Measurements from ENCODE around the gene C11orf97. TPM values are rescaled to one million over a fixed set of nuclear protein-coding genes. Genes with fewer than 3 reads are reported as not detected.

C11orf97 gene
- total RNA-seq, 1 experiment from 2014 or later = not detected

- H3K4me3 ChIP-seq (ENCODE audit: insufficient read depth, low read depth, low read length) = no peak overlapping the region
- peaks cover 11% of the 10 kb centered on the region for H3K27me3 ChIP-seq (ENCODE audit: control insufficient read depth, insufficient read depth, low read length)
- DNase-seq = no peak
- H3K36me3 ChIP-seq (replicated peaks; ENCODE audit: control insufficient read depth, insufficient read depth, low read length) = no peaks in the 10 kb centered on the region
These were observed 830 bp downstream of the C11orf97 start for GRCh38 chr11:94513091-94513490.

DNA sequence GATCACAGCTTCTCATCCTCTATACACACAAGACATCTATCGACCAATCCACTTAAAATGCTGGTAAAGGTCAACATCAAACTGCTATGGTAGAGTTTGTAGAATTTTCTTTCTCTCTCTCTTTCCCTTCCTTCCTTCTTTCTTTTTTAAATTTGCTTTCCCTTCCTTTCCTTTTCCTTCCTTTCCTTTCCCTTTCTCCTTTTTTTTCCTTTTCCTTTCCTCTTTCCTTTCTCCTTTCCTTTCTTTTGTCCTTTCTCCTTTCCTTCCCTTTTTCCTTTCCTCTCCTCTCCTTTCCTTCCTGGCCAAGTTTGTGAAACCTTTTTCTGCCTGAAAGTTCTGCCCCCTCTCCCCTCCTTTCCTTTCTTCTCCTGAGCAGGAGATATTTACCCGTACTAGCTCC is 3.1 kb downstream of the C11orf97 start:
- no peaks in the 10 kb centered on the region for H3K36me3 ChIP-seq (replicated peaks; ENCODE audit: control insufficient read depth, insufficient read depth, low read length)
- no peak overlapping the region for H3K4me3 ChIP-seq (ENCODE audit: insufficient read depth, low read depth, low read length)
- H3K27me3 ChIP-seq (ENCODE audit: control insufficient read depth, insufficient read depth, low read length) = peaks cover 11% of the 10 kb centered on the region
- no peak for DNase-seq

DNA sequence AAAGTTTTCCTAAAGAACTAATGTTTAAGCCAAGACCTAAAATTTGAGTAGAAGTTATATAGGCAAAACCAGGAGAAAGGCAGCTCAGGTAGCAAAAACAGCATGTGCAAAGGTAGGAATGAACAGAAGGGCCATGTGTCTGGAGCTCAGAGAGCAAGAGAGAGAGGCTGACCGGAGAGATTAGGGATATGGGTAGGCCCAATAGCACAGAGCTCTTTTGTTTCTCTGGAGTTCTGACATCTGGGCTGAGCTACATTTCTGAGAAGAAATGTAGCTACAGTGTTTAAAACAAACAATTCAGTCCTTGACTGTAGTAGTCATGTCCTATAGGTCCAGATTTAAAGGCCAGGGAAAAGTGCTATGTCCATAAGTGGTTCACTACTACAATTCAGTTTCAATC is 4.5 kb downstream of the C11orf97 start:
- Histone ChIP-seq H3K36me3 (replicated peaks; ENCODE audit: control insufficient read depth, insufficient read depth, low read length) (no peaks in the 10 kb centered on the region), H3K4me3 (ENCODE audit: insufficient read depth, low read depth, low read length) (no peak overlapping the region), H3K27me3 (ENCODE audit: control insufficient read depth, insufficient read depth, low read length) (peaks cover 11% of the 10 kb centered on the region)
- no peak for DNase-seq

DNA sequence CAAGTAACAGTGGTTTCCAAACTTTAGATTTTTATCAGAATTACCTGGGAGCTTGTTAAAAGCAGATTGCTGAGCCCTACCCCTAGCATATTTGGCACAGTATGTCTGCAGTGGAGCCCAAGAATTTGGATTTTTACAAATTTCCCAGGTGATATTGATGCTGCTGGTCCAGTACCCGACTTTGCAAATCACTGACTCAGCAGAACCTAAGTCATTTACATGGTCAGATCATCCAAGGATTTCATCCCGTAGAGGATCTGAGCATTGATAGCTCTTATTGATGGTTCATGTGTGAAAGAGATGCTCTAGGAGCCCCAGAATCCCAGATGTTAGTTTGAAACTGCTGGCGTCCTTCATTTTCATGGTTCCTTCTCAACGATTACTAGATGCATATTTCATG is 6.0 kb downstream of the C11orf97 start:
- Histone ChIP-seq H3K27me3 (ENCODE audit: control insufficient read depth, insufficient read depth, low read length) (peaks cover 2% of the 10 kb centered on the region), H3K36me3 (replicated peaks; ENCODE audit: control insufficient read depth, insufficient read depth, low read length) (no peaks in the 10 kb centered on the region), H3K4me3 (ENCODE audit: insufficient read depth, low read depth, low read length) (no peak overlapping the region)
- no peak for DNase-seq

DNA sequence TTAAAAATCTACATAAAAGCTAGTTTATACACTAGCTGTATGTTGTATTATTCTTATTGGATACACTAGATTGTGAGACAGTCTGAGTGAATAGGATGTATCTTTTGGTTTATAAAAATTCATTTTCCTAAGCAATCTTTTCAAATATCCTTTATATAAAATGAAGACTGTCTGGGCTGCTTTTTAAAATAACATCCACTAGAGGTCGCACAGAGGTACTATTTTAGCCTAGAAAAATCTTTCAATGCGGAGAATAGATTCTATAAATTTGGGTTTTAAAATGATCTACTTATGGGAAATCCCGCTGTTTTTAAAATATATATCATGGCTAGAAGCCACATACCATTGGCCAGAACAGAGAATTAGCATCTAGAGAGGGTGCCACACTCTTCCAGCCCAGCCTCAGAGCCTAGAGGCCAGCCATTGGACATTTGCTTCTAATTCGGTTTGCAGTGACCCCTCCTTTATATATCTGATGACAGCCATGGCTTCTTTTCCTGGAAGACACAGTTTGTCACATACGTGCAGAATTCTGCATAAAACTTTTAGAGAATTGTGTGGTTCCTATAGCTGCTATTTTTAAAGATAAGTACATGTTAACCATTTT is 7.3 kb downstream of the C11orf97 start:
- no peaks in the 10 kb centered on the region for H3K27me3 ChIP-seq (ENCODE audit: control insufficient read depth, insufficient read depth, low read length)
- no peak for DNase-seq
- no peaks in the 10 kb centered on the region for H3K36me3 ChIP-seq (replicated peaks; ENCODE audit: control insufficient read depth, insufficient read depth, low read length)
- H3K4me3 ChIP-seq (ENCODE audit: insufficient read depth, low read depth, low read length) = no peak overlapping the region

GRCh38 chr11:94521684-94522083 is 9.4 kb downstream of the C11orf97 start:
- DNase-seq = peak; percentile 32
- Histone ChIP-seq H3K27me3 (ENCODE audit: control insufficient read depth, insufficient read depth, low read length) (no peaks in the 10 kb centered on the region; the same call in 1 of the 2 replicates), H3K4me3 (ENCODE audit: insufficient read depth, low read depth, low read length) (no peak overlapping the region), H3K36me3 (replicated peaks; ENCODE audit: control insufficient read depth, insufficient read depth, low read length) (no peaks in the 10 kb centered on the region)

GRCh38 chr11:94524341-94524740 is 12.1 kb downstream of the C11orf97 start:
- Histone ChIP-seq H3K4me3 (ENCODE audit: insufficient read depth, low read depth, low read length) (no peak overlapping the region), H3K27me3 (ENCODE audit: control insufficient read depth, insufficient read depth, low read length) (no peaks in the 10 kb centered on the region; the same call in 1 of the 2 replicates), H3K36me3 (replicated peaks; ENCODE audit: control insufficient read depth, insufficient read depth, low read length) (no peaks in the 10 kb centered on the region)
- no peak for DNase-seq

DNA sequence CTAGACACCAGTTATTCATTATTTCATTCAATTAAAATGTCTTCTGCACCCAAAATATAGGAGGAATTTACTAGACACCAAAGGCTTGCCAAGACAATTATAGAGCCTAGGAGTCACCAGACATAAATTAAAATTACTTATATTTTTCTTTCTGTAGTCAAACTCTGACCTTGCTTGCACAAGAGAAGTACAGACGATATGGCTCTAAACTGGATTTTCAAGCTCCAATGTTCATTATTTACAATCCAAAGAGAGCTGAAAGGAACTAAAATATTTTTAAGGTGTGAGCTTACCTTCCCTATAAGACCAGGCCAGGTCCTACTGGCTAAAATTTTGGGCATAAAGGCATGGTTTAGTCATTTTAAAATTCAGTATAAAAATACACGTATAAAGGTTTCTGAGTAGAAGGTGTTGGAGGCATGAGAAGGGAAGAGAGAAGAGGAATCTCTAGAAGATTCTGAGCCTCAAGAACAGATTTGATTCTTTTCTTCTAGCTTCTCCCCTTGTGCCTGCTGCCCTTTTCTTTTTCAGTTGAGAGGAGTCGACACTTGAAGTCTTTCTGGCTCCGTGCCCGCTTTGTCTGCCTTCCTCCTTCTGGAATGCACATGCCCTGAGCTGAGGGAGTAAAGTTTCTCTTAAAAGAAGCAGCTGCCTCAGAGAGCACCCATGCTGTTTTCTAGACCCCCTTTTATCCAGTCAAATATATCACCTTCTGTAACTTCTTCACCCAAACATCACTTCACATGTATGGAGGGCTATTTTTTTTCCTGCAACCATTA is 13.5 kb downstream of the C11orf97 start:
- H3K27me3 ChIP-seq (ENCODE audit: control insufficient read depth, insufficient read depth, low read length) = no peaks in the 10 kb centered on the region; the same call in 1 of the 2 replicates
- no peak overlapping the region for H3K4me3 ChIP-seq (ENCODE audit: insufficient read depth, low read depth, low read length)
- no peaks in the 10 kb centered on the region for H3K36me3 ChIP-seq (replicated peaks; ENCODE audit: control insufficient read depth, insufficient read depth, low read length)
- DNase-seq = no peak

GRCh38 chr11:94526645-94527438 is 14.6 kb downstream of the C11orf97 start:
- Histone ChIP-seq H3K27me3 (ENCODE audit: control insufficient read depth, insufficient read depth, low read length) (no peaks in the 10 kb centered on the region; the same call in 1 of the 2 replicates), H3K4me3 (ENCODE audit: insufficient read depth, low read depth, low read length) (no peak overlapping the region), H3K36me3 (replicated peaks; ENCODE audit: control insufficient read depth, insufficient read depth, low read length) (no peaks in the 10 kb centered on the region)
- DNase-seq = no peak

DNA sequence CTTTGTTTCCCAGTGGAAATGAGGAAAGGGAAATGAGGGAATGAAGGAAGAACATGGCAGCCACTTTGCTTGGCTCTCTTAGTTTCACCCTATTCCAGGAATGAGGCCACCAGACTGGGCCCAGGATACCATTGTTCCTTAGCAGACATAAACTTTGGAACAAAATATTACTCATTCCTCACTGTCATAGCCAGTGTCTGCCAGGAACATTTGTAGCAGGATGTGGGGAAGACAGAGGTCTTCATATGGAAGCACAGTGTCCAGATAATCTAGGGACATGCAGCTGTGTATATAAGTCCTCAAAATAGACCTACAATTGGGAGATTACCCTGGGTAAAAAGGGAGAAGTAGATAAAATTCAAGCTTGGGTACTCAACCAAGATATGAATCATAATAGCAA is 16.3 kb downstream of the C11orf97 start:
- DNase-seq = no peak

DNA sequence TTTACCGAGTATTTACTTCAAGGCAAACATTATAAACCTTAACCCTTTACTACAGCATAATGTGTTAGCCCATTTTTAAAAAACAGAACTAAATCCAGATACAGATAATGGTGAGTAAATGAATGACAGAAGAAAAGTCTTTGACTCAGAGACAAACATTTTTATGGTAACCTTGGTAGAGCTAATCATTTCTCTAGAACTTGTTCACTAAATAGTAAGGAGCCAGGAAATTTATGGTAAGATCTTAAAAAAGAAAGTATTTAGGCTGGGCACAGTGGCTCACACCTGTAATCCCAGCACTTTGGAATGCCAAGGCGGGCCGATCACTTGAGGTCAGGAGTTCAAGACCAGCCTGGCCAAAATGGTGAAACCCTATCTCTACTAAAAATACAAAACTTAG is 19.9 kb downstream of the C11orf97 start:
- no peaks in the 10 kb centered on the region for H3K36me3 ChIP-seq (replicated peaks; ENCODE audit: control insufficient read depth, insufficient read depth, low read length)
- DNase-seq = no peak
- no peaks in the 10 kb centered on the region for H3K27me3 ChIP-seq (ENCODE audit: control insufficient read depth, insufficient read depth, low read length)
- no peak overlapping the region for H3K4me3 ChIP-seq (ENCODE audit: insufficient read depth, low read depth, low read length)

More for the DNA sequence above, 16.3 kb downstream of the C11orf97 start:
- no peaks in the 10 kb centered on the region; the same call in 1 of the 2 replicates for H3K27me3 ChIP-seq (ENCODE audit: control insufficient read depth, insufficient read depth, low read length)
- H3K36me3 ChIP-seq (replicated peaks; ENCODE audit: control insufficient read depth, insufficient read depth, low read length) = no peaks in the 10 kb centered on the region
- H3K4me3 ChIP-seq (ENCODE audit: insufficient read depth, low read depth, low read length) = no peak overlapping the region

GRCh38 chr11:94533206-94533605 is 20.9 kb downstream of the C11orf97 start:
- Histone ChIP-seq H3K36me3 (replicated peaks; ENCODE audit: control insufficient read depth, insufficient read depth, low read length) (no peaks in the 10 kb centered on the region), H3K4me3 (ENCODE audit: insufficient read depth, low read depth, low read length) (no peak overlapping the region), H3K27me3 (ENCODE audit: control insufficient read depth, insufficient read depth, low read length) (no peaks in the 10 kb centered on the region)
- no peak for DNase-seq

- no peaks in the 10 kb centered on the region for H3K27me3 ChIP-seq (ENCODE audit: control insufficient read depth, insufficient read depth, low read length)
- H3K4me3 ChIP-seq (ENCODE audit: insufficient read depth, low read depth, low read length) = no peak overlapping the region
- no peaks in the 10 kb centered on the region for H3K36me3 ChIP-seq (replicated peaks; ENCODE audit: control insufficient read depth, insufficient read depth, low read length)
- DNase-seq = no peak
These were observed 21.7 kb downstream of the C11orf97 start for GRCh38 chr11:94533696-94534630.

DNA sequence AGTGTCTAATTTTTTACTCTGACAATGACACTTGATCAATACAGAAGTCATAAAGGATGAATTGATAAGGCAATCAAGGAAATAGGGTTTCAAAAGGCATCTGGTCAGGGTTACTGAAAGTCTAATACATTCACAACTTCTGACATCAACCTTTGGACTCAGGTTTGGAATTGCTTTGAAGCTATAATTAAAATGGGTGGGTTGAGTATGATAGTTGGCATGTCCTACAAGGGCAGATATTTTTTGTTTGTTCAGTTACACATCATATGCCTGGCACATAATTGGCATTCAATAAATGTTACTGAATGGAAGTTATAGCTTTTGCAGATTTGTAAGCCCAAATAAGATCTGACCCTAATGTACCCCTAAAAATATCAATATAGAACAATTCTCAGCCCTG is 24.1 kb downstream of the C11orf97 start:
- no peaks in the 10 kb centered on the region; the same call in 1 of the 2 replicates for H3K27me3 ChIP-seq (ENCODE audit: control insufficient read depth, insufficient read depth, low read length)
- DNase-seq = no peak
- no peaks in the 10 kb centered on the region for H3K36me3 ChIP-seq (replicated peaks; ENCODE audit: control insufficient read depth, insufficient read depth, low read length)
- H3K4me3 ChIP-seq (ENCODE audit: insufficient read depth, low read depth, low read length) = no peak overlapping the region

All from H7 (cell line).